ENCODE data around the gene TSPAN15. TPM values are rescaled to one million over a fixed set of nuclear protein-coding genes. Genes with fewer than 3 reads are reported as not detected.

The TSPAN15 gene
- total and polyA plus RNA-seq, 2 experiments from 2014 or later, result 0.34 TPM; not detected in 1

DNA sequence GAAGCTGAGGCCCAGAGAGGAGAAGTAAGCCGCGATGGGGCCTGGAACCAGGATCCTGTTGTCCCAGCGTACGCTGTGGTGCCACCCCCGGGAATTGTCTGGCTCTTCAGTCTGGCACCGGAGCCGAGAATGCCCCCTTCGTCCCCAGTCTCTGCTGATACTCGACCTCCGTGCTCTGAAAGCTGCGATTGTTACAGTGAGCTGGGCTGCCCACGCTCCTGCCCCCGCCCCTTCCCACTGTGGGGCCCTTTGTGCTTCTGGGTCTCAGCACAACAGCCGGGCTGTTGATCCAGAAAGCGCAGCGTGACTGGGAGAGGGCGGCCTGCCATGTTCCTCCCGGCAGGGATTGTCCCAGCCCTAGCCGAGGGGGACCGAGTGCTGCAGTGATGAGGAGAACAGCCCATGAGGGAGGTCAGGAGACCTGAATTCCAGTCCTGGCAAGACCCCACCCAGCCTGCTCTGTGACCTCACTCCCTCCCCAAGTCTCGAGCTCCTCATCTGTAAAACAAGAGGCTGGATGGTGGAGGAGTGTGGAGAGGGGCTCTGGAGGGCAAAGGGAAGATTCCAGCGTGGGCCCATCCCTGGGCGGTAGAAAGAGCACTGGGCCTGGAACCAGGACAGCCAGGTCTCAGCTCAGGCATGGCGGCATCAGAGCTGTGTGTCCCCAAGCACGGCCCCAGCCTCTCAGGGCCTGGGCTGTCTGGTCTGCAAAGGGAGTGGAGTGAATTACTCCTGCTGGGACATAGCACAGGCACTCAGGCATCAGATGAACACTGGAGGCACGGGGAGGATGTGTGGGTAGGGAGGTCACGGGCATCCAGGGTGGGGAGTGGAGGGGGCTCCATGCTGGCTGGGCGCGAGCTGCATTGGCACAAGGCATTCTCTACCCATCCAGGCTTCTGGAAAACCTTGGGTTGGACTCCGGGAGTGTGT is 43.6 kb downstream of the TSPAN15 start:
- Histone ChIP-seq H2AFZ (no peak overlapping the region), H3K9me3 (ENCODE audit: low read depth) (no peaks in the 10 kb centered on the region), H3K27ac (no peak overlapping the region), H3K4me1 (ENCODE audit: insufficient read depth) (no peaks in the 10 kb centered on the region), H3K27me3 (replicated peaks; ENCODE audit: insufficient read depth) (no peaks in the 10 kb centered on the region), H4K20me1 (ENCODE audit: insufficient read depth) (no peaks in the 10 kb centered on the region), H3K4me3 (no peak overlapping the region), H3K9me2 (ENCODE audit: insufficient read depth) (no peaks in the 10 kb centered on the region), H3K9ac (no peak overlapping the region), H3K36me3 (ENCODE audit: low read depth) (no peaks in the 10 kb centered on the region), H3K79me2 (ENCODE audit: insufficient read depth) (no peaks in the 10 kb centered on the region), H3F3A (ENCODE audit: insufficient read depth) (no peaks in the 10 kb centered on the region), H3K4me2 (ENCODE audit: unreplicated experiment) (no peak overlapping the region)
- no peak for DNase-seq
- in situ Hi-C loops (cut with MboI), result no loop called here
- WGBS, 2 experiments (ENCODE audit: low coverage in 1 of 2, low lambda C conversion rate in 2 of 2, missing lambda C conversion rate in 2 of 2), result 70 to 71% methylated on average over 29 to 30 of the region's 30 CpGs
- TF ChIP-seq EZH2phosphoT487 (IDR thresholded peaks at IDR 0.05; ENCODE audit: insufficient read depth, low read depth) (no peak), EZH2 (IDR thresholded peaks at IDR 0.05; ENCODE audit: insufficient read depth, poor library complexity, severe bottlenecking) (no peak)

GRCh38 chr10:69495666-69496065 is 44.4 kb downstream of the TSPAN15 start:
- in situ Hi-C loops (cut with MboI), result no loop called here
- 83 to 89% methylated on average over 3 of the region's 3 CpGs for WGBS, 2 experiments (ENCODE audit: low coverage in 1 of 2, low lambda C conversion rate in 2 of 2, missing lambda C conversion rate in 2 of 2)

DNA sequence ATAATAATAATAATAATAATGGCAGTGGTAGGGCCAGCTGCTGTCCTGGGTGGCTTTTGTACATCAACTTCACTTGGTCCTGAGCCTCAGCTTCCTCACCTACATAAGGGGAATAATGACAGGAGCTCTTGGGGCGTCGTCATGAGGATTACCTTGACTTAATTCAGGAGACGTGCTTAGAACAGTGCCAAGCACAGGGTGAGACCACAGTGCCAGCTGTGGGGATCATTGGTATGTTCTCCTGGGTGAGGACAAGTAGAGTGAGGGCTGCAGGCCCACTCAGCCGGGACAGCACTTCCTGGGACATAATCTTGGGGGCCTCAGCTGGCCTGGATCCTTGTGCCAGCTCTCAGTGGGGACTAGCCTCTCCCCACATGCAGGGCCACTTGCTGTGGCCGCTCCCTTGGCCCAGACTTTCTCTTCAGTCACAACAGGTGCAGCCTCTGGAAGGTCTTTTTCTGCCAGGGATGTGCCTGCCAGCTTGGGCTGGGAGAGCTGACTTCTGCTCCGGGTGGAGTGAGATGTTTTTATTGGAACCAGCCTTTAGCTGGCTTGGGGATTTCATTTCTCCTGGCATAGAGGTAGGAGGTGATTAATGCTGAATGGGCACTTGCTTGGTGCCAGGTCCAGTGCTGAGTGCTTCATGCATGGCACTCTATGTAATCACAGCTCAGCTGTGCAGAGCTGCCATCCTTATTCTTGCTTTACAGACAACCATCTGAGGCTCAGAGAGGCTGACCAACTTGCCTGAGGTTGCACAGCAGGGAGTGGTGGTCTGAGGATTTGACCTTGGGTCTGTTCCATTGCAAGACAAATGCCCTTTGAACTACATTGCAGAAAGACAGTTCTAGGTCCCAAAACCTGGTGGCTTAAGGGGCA is 45.3 kb downstream of the TSPAN15 start:
- no peaks in the 10 kb centered on the region for H3K4me1 ChIP-seq (ENCODE audit: insufficient read depth)
- no peak overlapping the region for H3K4me2 ChIP-seq (ENCODE audit: unreplicated experiment)
- no peaks in the 10 kb centered on the region for H3F3A ChIP-seq (ENCODE audit: insufficient read depth)
- no peak overlapping the region for H2AFZ ChIP-seq
- H3K4me3 ChIP-seq, result no peak overlapping the region
- in situ Hi-C loops (cut with MboI), result no loop called here
- no peaks in the 10 kb centered on the region for H3K27me3 ChIP-seq (replicated peaks; ENCODE audit: insufficient read depth)
- H4K20me1 ChIP-seq (ENCODE audit: insufficient read depth), result no peaks in the 10 kb centered on the region
- WGBS, 2 experiments (ENCODE audit: low coverage in 1 of 2, low lambda C conversion rate in 2 of 2, missing lambda C conversion rate in 2 of 2), result 41 to 59% methylated on average over 6 of the region's 6 CpGs
- TF ChIP-seq EZH2 (IDR thresholded peaks at IDR 0.05; ENCODE audit: insufficient read depth, poor library complexity, severe bottlenecking) (no peak), EZH2phosphoT487 (IDR thresholded peaks at IDR 0.05; ENCODE audit: insufficient read depth, low read depth) (no peak)
- H3K9ac ChIP-seq, result no peak overlapping the region
- no peaks in the 10 kb centered on the region for H3K9me3 ChIP-seq (ENCODE audit: low read depth)
- no peaks in the 10 kb centered on the region for H3K79me2 ChIP-seq (ENCODE audit: insufficient read depth)
- H3K36me3 ChIP-seq (ENCODE audit: low read depth), result no peaks in the 10 kb centered on the region
- no peak for DNase-seq
- H3K27ac ChIP-seq, result no peak overlapping the region
- no peaks in the 10 kb centered on the region for H3K9me2 ChIP-seq (ENCODE audit: insufficient read depth)

More at GRCh38 chr10:69495666-69496065, 44.4 kb downstream of the TSPAN15 start:
- H3K9me2 ChIP-seq (ENCODE audit: insufficient read depth), result no peaks in the 10 kb centered on the region
- DNase-seq, result no peak
- H3K36me3 ChIP-seq (ENCODE audit: low read depth), result no peaks in the 10 kb centered on the region
- no peak overlapping the region for H3K4me3 ChIP-seq
- no peaks in the 10 kb centered on the region for H3F3A ChIP-seq (ENCODE audit: insufficient read depth)
- H3K27me3 ChIP-seq (replicated peaks; ENCODE audit: insufficient read depth), result no peaks in the 10 kb centered on the region
- H3K9ac ChIP-seq, result no peak overlapping the region
- no peaks in the 10 kb centered on the region for H3K9me3 ChIP-seq (ENCODE audit: low read depth)
- no peaks in the 10 kb centered on the region for H4K20me1 ChIP-seq (ENCODE audit: insufficient read depth)
- no peaks in the 10 kb centered on the region for H3K4me1 ChIP-seq (ENCODE audit: insufficient read depth)
- TF ChIP-seq EZH2 (IDR thresholded peaks at IDR 0.05; ENCODE audit: insufficient read depth, poor library complexity, severe bottlenecking) (no peak), EZH2phosphoT487 (IDR thresholded peaks at IDR 0.05; ENCODE audit: insufficient read depth, low read depth) (no peak)
- no peaks in the 10 kb centered on the region for H3K79me2 ChIP-seq (ENCODE audit: insufficient read depth)
- no peak overlapping the region for H2AFZ ChIP-seq
- H3K27ac ChIP-seq, result no peak overlapping the region
- H3K4me2 ChIP-seq (ENCODE audit: unreplicated experiment), result no peak overlapping the region

DNA sequence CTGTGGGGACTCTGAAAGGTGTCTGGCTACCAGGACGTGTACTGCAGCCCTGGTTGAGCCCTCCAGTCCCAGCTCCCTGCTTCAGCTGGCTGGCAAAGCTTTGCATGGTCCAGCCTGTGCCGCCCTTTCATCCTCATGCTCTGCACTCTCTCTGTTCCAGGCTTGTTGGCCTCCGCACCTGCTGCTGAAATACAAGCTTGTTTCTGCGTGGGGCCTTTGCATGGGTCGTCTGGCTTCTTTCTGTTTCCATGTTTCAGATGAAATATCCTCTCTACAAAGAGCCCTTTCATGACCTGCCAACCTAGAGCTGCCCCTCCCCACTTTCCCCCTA is 45.9 kb downstream of the TSPAN15 start:
- Histone ChIP-seq H3K4me2 (ENCODE audit: unreplicated experiment) (no peak overlapping the region), H3K27me3 (replicated peaks; ENCODE audit: insufficient read depth) (no peaks in the 10 kb centered on the region), H3K9me3 (ENCODE audit: low read depth) (no peaks in the 10 kb centered on the region), H3K4me1 (ENCODE audit: insufficient read depth) (no peaks in the 10 kb centered on the region), H3F3A (ENCODE audit: insufficient read depth) (no peaks in the 10 kb centered on the region), H3K27ac (no peak overlapping the region), H3K36me3 (ENCODE audit: low read depth) (no peaks in the 10 kb centered on the region), H3K9me2 (ENCODE audit: insufficient read depth) (no peaks in the 10 kb centered on the region), H4K20me1 (ENCODE audit: insufficient read depth) (no peaks in the 10 kb centered on the region), H2AFZ (no peak overlapping the region), H3K9ac (no peak overlapping the region), H3K4me3 (no peak overlapping the region), H3K79me2 (ENCODE audit: insufficient read depth) (no peaks in the 10 kb centered on the region)
- in situ Hi-C loops (cut with MboI), result no loop called here
- WGBS, 2 experiments (ENCODE audit: low coverage in 1 of 2, low lambda C conversion rate in 2 of 2, missing lambda C conversion rate in 2 of 2), result 56 to 68% methylated on average over 5 of the region's 5 CpGs
- no peak for TF ChIP-seq EZH2 (IDR thresholded peaks at IDR 0.05; ENCODE audit: insufficient read depth, poor library complexity, severe bottlenecking)
- TF ChIP-seq EZH2phosphoT487 (IDR thresholded peaks at IDR 0.05; ENCODE audit: insufficient read depth, low read depth), result no peak
- DNase-seq, result no peak

All from GM23248 (cell line).